Dermis blood vessel endothelial cell (primary cell): ENCODE results near the gene MARCO. TPM values are rescaled to one million over a fixed set of nuclear protein-coding genes. Genes with fewer than 3 reads are reported as not detected.

Experiments
- total RNA-seq: library from RNA; depleted of rRNA; stranded (reverse); fragments of >200 nt; gene quantifications from 2 replicates; pipeline ENCODE4 v1.2.3, GENCODE V29; 2014

The MARCO gene
- total RNA-seq, 1 donor from 2014 or later: not detected

Other genes starting within 250 kb of the MARCO start
- gene EN1, start 94.5 kb upstream of the MARCO start, total RNA-seq: not detected in 2 replicates
- not detected in 2 replicates for gene C1QL2, start 216.6 kb downstream of the MARCO start, total RNA-seq